NT2/D1 (cell line): ENCODE data around the gene CYP26B1.

Source experiments
- SUZ12 ChIP-seq: IDR thresholded peaks from 2 replicates; pipeline ENCODE4 v1.6.1; 2011; ENCODE audit not compliant: insufficient read length, insufficient read depth; ENCODE audit errors: extremely low read depth
- YY1 ChIP-seq: IDR thresholded peaks from 2 replicates; pipeline ENCODE4 v1.6.1; 2011; ENCODE audit not compliant: insufficient read length, insufficient read depth
- ZNF274 ChIP-seq: IDR thresholded peaks from 2 replicates; pipeline ENCODE4 v1.6.1; 2011; ENCODE audit warnings: mild to moderate bottlenecking, low read depth, low read length

DNA sequence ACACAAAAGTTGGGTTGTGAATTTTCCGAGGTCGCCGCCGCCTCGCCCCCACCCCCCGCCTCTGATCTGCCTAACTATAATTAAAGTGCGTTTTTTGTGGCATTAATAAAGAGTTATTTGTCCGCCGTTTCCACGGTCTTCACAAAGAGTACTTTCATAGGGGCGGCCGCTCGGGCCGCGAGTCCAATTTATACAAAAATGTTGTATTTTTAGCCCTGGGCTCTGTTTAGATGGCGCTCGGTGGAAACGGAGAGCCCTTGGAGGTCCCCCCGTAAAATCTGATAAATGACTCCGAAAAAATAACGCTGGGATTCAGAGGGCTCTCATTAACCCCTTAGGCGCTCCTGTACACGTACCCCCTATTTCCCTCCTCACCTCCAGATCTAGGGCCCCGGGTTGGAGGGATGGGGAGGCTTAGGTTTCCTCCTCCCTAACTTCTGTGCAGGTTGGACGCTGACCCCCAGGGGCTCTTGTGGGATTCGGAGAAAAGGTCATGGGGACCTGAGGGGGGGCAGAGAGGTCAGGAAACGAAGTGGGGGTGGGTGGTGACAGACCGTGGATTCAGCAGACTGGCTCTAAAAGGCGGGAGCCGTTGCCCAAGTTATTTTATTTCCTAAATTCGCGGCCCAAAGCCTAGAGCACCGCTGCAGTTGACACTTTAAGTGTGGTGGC, 1.9 kb downstream of the CYP26B1 start:
- TF ChIP-seq YY1 (no peak), ZNF274 (no peak), SUZ12 (no peak)
